HCT116 (cell line): ENCODE data around the gene ABCB1. TPM values are rescaled to one million over a fixed set of nuclear protein-coding genes. Genes with fewer than 3 reads are reported as not detected.

ENCODE experiments used
- ATAC-seq: fragments of 200-7000 bp; cut with Tn5 transposase; 2 replicates; pipeline ENCODE4 v1.9.1; 2020; ENCODE audit warnings: mild to moderate bottlenecking, moderate library complexity
- BruUV-seq: library from RNA; stranded (reverse); fragments of 400-500 nt; replicated peaks from 2 replicates; lab custom pipeline; 2021; lab: Mats Ljungman, UMichigan
- CTCF ChIA-PET: fragments of 300-600 bp; sonication (Branson Sonifier 250); formaldehyde crosslinking; loops from one replicate; lab custom pipeline; 2021; ENCODE audit warnings: antibody characterized with exemption; lab: Charles Lee
- POLR2A ChIA-PET: fragments of 300-600, 350-600 bp; sonication (Branson Sonifier 250); formaldehyde crosslinking; loops from one replicate; lab custom pipeline; 2021; ENCODE audit warnings: antibody characterized with exemption; lab: Charles Lee
- RAD21 ChIA-PET, 2 experiments: fragments of 300-600 bp; sonication (Branson Sonifier 250); formaldehyde crosslinking; loops; one replicate each; lab custom pipeline; 2023; ENCODE audit warnings: low total read pairs in 2 of 2; ENCODE audit not compliant: uncharacterized antibody in 2 of 2, unreplicated experiment in 2 of 2, low non-redundant PET in 1 of 2; lab: Charles Lee
- DNase-seq: peaks from one replicate; pipeline ENCODE4 v3.0.0-alpha.2; 2010; ENCODE audit warnings: low read depth, low spot score
- H2AFZ ChIP-seq: fragments of 200-600 bp; shearing (Covaris generic), sonication (generic); 2 replicates; pipeline ENCODE4 v1.6.1; 2017; ENCODE audit warnings: low read depth, mixed run types, mixed read lengths, antibody characterized with exemption, low read length; ENCODE audit not compliant: poor library complexity, severe bottlenecking
- H3K27ac ChIP-seq: 2 replicates; pipeline ENCODE4 v1.5.1; 2012; ENCODE audit warnings: low read depth, low read length
- H3K27me3 ChIP-seq: fragments of 200-600 bp; sonication (generic); 2 replicates; pipeline ENCODE4 v1.6.1; 2016; ENCODE audit warnings: mixed run types, low read length, mixed read lengths; ENCODE audit not compliant: insufficient read depth
- H3K36me3 ChIP-seq, 2 experiments: fragments of 200-500 bp in 1 of 2; fragments of 200-600 bp in 1 of 2; sonication (Bioruptor generic) in 1 of 2; sonication (generic) in 1 of 2; 2 replicates each; pipeline versions ENCODE4 v1.5.1 to v1.6.1; 2014 to 2016; ENCODE audit warnings: low read length in 2 of 2, inconsistent platforms in 1 of 2, mixed read lengths in 1 of 2, mixed run types in 1 of 2; ENCODE audit not compliant: insufficient read depth in 2 of 2, control insufficient read depth in 1 of 2
- H3K4me1 ChIP-seq, 2 experiments: fragments of 200-600 bp in 1 of 2; sonication (generic) in 1 of 2; 2 replicates each; pipeline versions ENCODE4 v1.5.1 to v1.6.1; 2012 to 2017; ENCODE audit warnings: low read length in 2 of 2, inconsistent platforms in 1 of 2, mild to moderate bottlenecking in 1 of 2, mixed read lengths in 1 of 2, mixed run types in 1 of 2, moderate library complexity in 1 of 2; ENCODE audit not compliant: insufficient read depth in 2 of 2, control insufficient read depth in 1 of 2
- H3K4me2 ChIP-seq: fragments of 200-600 bp; sonication (generic); 2 replicates; pipeline ENCODE4 v1.6.1; 2017; ENCODE audit warnings: mixed run types, low read length, mixed read lengths
- H3K4me3 ChIP-seq, 2 experiments: fragments of 200-600 bp in 1 of 2; sonication (generic) in 1 of 2; replicated peaks in 1 of 2; 2 replicates each; pipeline ENCODE4 v1.5.1; 2011 to 2016; ENCODE audit warnings: low read length in 2 of 2, control low read depth in 1 of 2, low read depth in 1 of 2, mild to moderate bottlenecking in 1 of 2, mixed read lengths in 1 of 2, mixed run types in 1 of 2
- H3K79me2 ChIP-seq: fragments of 200-600 bp; sonication (generic); 2 replicates; pipeline ENCODE4 v1.6.1; 2017; ENCODE audit warnings: mild to moderate bottlenecking, mixed run types, low read length, moderate library complexity, mixed read lengths; ENCODE audit not compliant: insufficient read depth
- H3K9ac ChIP-seq: fragments of 200-600 bp; sonication (generic); 2 replicates; pipeline ENCODE4 v1.6.1; 2016; ENCODE audit warnings: low read length, mixed read lengths
- H3K9me2 ChIP-seq: fragments of 200-600 bp; sonication (generic), shearing (Covaris generic); 2 replicates; pipeline ENCODE4 v1.6.1; 2017; ENCODE audit warnings: mixed run types, mild to moderate bottlenecking, moderate library complexity; ENCODE audit not compliant: insufficient read depth
- H3K9me3 ChIP-seq, 2 experiments: fragments of 200-500 bp in 1 of 2; fragments of 200-600 bp in 1 of 2; sonication (Bioruptor generic) in 1 of 2; sonication (generic) in 1 of 2; 2 replicates each; pipeline ENCODE4 v1.6.1; 2014 to 2017; ENCODE audit warnings: low read length in 2 of 2, mixed read lengths in 2 of 2, inconsistent platforms in 1 of 2, low read depth in 1 of 2, mild to moderate bottlenecking in 1 of 2, mixed run types in 1 of 2, moderate library complexity in 1 of 2; ENCODE audit not compliant: control insufficient read depth in 1 of 2, insufficient read depth in 1 of 2
- H4K20me1 ChIP-seq: fragments of 200-600 bp; sonication (generic), shearing (Covaris generic); 2 replicates; pipeline ENCODE4 v1.6.1; 2017; ENCODE audit warnings: mixed run types, mild to moderate bottlenecking, moderate library complexity; ENCODE audit not compliant: insufficient read depth
- ATF3 ChIP-seq: IDR thresholded peaks from 2 replicates; pipeline ENCODE4 v1.6.1; 2012
- CEBPB ChIP-seq: IDR thresholded peaks from 2 replicates; pipeline ENCODE4 v1.6.1; 2012; ENCODE audit warnings: low read depth
- ELF1 ChIP-seq: IDR thresholded peaks from 2 replicates; pipeline ENCODE4 v1.6.1; 2012; ENCODE audit warnings: low read depth, borderline replicate concordance
- EZH2 ChIP-seq: fragments of 200-600 bp; sonication (generic); IDR thresholded peaks from 2 replicates; pipeline ENCODE4 v1.6.1; 2017; ENCODE audit warnings: antibody characterized with exemption, mixed run types
- FOSL1 ChIP-seq: IDR thresholded peaks from 2 replicates; pipeline ENCODE4 v1.6.1; 2012; ENCODE audit warnings: low read depth
- JUND ChIP-seq: IDR thresholded peaks from 2 replicates; pipeline ENCODE4 v1.6.1; 2012
- MAX ChIP-seq: IDR thresholded peaks from 2 replicates; pipeline ENCODE4 v1.6.1; 2012
- POLR2A ChIP-seq: IDR thresholded peaks from 2 replicates; pipeline ENCODE4 v1.7.0; 2011; ENCODE audit warnings: borderline replicate concordance; ENCODE audit not compliant: insufficient read depth, insufficient read length; ENCODE audit errors: extremely low read depth
- POLR2AphosphoS5 ChIP-seq: IDR thresholded peaks from 2 replicates; pipeline ENCODE4 v1.6.1; 2011; ENCODE audit warnings: mild to moderate bottlenecking, low read depth, low read length, moderate library complexity
- SIN3A ChIP-seq: IDR thresholded peaks from 2 replicates; pipeline ENCODE4 v1.6.1; 2012; ENCODE audit warnings: low read depth
- SP1 ChIP-seq: IDR thresholded peaks from 2 replicates; pipeline ENCODE4 v1.6.1; 2012; ENCODE audit warnings: low read depth
- TCF7L2 ChIP-seq: IDR thresholded peaks from 2 replicates; pipeline ENCODE4 v1.7.0; 2011; ENCODE audit warnings: borderline replicate concordance, inconsistent platforms; ENCODE audit not compliant: insufficient read depth, insufficient read length; ENCODE audit errors: extremely low read depth
- ZFX ChIP-seq: fragments of 450-650 bp; IDR thresholded peaks from 2 replicates; pipeline ENCODE4 v1.6.1; 2017
- ZNF274 ChIP-seq: fragments of 200-500 bp; sonication (Bioruptor generic); IDR thresholded peaks from 2 replicates; pipeline ENCODE4 v1.6.1; 2014; ENCODE audit warnings: mild to moderate bottlenecking, low read depth, low read length, inconsistent platforms
- intact Hi-C: fragments of 100-400 bp; cut with micrococcal nuclease; formaldehyde crosslinking; loops from 2 replicates; pipeline ENCODE4 v1.10.0; 2022
- total RNA-seq: library from RNA; stranded (reverse); gene quantifications from one replicate; pipeline ENCODE4 v1.2.1, GENCODE V29; 2021; ENCODE audit not compliant: unreplicated experiment
- TF ChIP-seq, protein P1 (sequence below): IDR thresholded peaks from 2 replicates; pipeline ENCODE4 v1.6.1; 2011; ENCODE audit warnings: mild to moderate bottlenecking, low read length, moderate library complexity; ENCODE audit not compliant: insufficient replicate concordance; ENCODE audit errors: extremely low read depth
- TF ChIP-seq, protein P2 (sequence below), 3 experiments: fragments of 200-600 bp in 1 of 3; sonication (generic) in 1 of 3; IDR thresholded peaks in 2 of 3; conservative IDR thresholded peaks in 1 of 3; 2 replicates each; pipeline ENCODE4 v1.5.1; 2012 to 2017; ENCODE audit warnings: low read depth in 2 of 3, low read length in 2 of 3, antibody characterized with exemption in 1 of 3, borderline replicate concordance in 1 of 3, control low read depth in 1 of 3, mild to moderate bottlenecking in 1 of 3, mixed read lengths in 1 of 3, mixed run types in 1 of 3, moderate library complexity in 1 of 3; ENCODE audit not compliant: insufficient read depth in 1 of 3

Gene ABCB1
- total RNA-seq, 1 experiment from 2014 or later = 1.8 TPM

- H4K20me1 ChIP-seq = no peaks in the 10 kb centered on the region
- no peaks in the 10 kb centered on the region for H3K9me3 ChIP-seq
- no peak overlapping the region for H3K4me3 ChIP-seq
- H3K36me3 ChIP-seq = no peaks in the 10 kb centered on the region
- ATAC-seq (no peak), DNase-seq (no peak)
- no TSS peak for BruUV-seq
- H3K9ac ChIP-seq = no peak overlapping the region
- H3K79me2 ChIP-seq = no peaks in the 10 kb centered on the region
- TF ChIP-seq MAX (no peak), JUND (no peak), ELF1 (no peak), FOSL1 (no peak), ZNF274 (no peak), POLR2A (no peak), TCF7L2 (no peak), CEBPB (no peak), ATF3 (no peak)
- no peak overlapping the region for H3K27ac ChIP-seq
- no peaks in the 10 kb centered on the region for H3K4me1 ChIP-seq
- ChIA-PET RAD21 (interaction anchor here (0.8 to 1.1 kb wide), 2 partner anchors 381 to 606 kb away, joined by 3 read pairs; no protein-coding TSS in a partner anchor), POLR2A (no interaction called here), CTCF (interaction anchor here (0.8 to 2.9 kb wide), 9 partner anchors 11 to 607 kb away, joined by 3 to 43 read pairs (median 6); partner anchors contain the start of genes ADAM22 and RUNDC3B)
- no peaks in the 10 kb centered on the region for H3K9me2 ChIP-seq
- H3K4me2 ChIP-seq = no peak overlapping the region
- no peaks in the 10 kb centered on the region for H3K27me3 ChIP-seq
- intact Hi-C loops = no loop called here
- H2AFZ ChIP-seq = no peak overlapping the region
These were observed 95.6 kb downstream of the ABCB1 start for GRCh38 chr7:87505122-87505521.

GRCh38 chr7:87499494-87499893 lies 101.2 kb downstream of the ABCB1 start:
- H2AFZ ChIP-seq = no peak overlapping the region
- no peak overlapping the region for H3K27ac ChIP-seq
- no peaks in the 10 kb centered on the region for H3K36me3 ChIP-seq
- intact Hi-C loops = no loop called here
- H3K9me3 ChIP-seq = no peaks in the 10 kb centered on the region
- H3K4me1 ChIP-seq = no peaks in the 10 kb centered on the region
- no peak overlapping the region for H3K4me3 ChIP-seq
- DNase-seq = no peak
- RAD21 ChIA-PET = no interaction called here
- no peak overlapping the region for H3K4me2 ChIP-seq
- H3K9ac ChIP-seq = no peak overlapping the region
- H3K9me2 ChIP-seq = no peaks in the 10 kb centered on the region
- no peak for ATAC-seq
- BruUV-seq = no TSS peak
- CTCF ChIA-PET = no interaction called here
- H3K79me2 ChIP-seq = no peaks in the 10 kb centered on the region
- TF ChIP-seq SP1 (no peak), ZNF274 (no peak), POLR2AphosphoS5 (no peak), SIN3A (no peak), ATF3 (no peak), EZH2 (no peak), ZFX (no peak), MAX (no peak), FOSL1 (no peak)
- TF ChIP-seq, protein P1, sequence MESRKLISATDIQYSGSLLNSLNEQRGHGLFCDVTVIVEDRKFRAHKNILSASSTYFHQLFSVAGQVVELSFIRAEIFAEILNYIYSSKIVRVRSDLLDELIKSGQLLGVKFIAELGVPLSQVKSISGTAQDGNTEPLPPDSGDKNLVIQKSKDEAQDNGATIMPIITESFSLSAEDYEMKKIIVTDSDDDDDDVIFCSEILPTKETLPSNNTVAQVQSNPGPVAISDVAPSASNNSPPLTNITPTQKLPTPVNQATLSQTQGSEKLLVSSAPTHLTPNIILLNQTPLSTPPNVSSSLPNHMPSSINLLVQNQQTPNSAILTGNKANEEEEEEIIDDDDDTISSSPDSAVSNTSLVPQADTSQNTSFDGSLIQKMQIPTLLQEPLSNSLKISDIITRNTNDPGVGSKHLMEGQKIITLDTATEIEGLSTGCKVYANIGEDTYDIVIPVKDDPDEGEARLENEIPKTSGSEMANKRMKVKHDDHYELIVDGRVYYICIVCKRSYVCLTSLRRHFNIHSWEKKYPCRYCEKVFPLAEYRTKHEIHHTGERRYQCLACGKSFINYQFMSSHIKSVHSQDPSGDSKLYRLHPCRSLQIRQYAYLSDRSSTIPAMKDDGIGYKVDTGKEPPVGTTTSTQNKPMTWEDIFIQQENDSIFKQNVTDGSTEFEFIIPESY = no peak
- TF ChIP-seq, protein P2, sequence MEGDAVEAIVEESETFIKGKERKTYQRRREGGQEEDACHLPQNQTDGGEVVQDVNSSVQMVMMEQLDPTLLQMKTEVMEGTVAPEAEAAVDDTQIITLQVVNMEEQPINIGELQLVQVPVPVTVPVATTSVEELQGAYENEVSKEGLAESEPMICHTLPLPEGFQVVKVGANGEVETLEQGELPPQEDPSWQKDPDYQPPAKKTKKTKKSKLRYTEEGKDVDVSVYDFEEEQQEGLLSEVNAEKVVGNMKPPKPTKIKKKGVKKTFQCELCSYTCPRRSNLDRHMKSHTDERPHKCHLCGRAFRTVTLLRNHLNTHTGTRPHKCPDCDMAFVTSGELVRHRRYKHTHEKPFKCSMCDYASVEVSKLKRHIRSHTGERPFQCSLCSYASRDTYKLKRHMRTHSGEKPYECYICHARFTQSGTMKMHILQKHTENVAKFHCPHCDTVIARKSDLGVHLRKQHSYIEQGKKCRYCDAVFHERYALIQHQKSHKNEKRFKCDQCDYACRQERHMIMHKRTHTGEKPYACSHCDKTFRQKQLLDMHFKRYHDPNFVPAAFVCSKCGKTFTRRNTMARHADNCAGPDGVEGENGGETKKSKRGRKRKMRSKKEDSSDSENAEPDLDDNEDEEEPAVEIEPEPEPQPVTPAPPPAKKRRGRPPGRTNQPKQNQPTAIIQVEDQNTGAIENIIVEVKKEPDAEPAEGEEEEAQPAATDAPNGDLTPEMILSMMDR (IDR thresholded peaks at IDR 0.05 in 2 of 3, conservative IDR thresholded peaks at IDR 0.05 in 1 of 3; ENCODE audit: borderline replicate concordance in 1 of 3, insufficient read depth in 1 of 3, low read depth in 2 of 3, low read length in 2 of 3) = no peak
- no peaks in the 10 kb centered on the region for H3K27me3 ChIP-seq
- POLR2A ChIA-PET = no interaction called here
- H4K20me1 ChIP-seq = no peaks in the 10 kb centered on the region
